ENCODE measurements around the gene NCR2.

NCR2 gene, protein sequence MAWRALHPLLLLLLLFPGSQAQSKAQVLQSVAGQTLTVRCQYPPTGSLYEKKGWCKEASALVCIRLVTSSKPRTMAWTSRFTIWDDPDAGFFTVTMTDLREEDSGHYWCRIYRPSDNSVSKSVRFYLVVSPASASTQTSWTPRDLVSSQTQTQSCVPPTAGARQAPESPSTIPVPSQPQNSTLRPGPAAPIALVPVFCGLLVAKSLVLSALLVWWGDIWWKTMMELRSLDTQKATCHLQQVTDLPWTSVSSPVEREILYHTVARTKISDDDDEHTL

DNA sequence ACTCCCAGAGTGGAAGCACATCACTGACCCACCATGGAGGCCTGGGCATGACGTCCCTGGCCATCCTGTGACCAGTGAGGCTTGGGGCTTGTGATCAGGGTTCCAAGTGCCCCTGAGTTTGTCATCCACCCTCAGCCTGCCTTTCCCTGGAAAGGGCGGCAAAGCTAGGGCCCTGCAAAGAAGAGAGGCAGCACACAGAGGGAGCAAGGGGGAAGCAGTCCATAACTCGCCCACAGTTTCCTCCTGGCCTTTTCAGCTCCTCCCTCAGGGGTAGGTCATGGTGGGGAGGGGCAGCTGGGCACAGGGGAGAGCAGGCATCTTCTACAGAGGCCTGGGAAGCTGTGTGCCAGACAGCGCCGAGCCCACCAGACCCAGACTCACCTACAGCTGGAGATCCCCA, at the start of gene NCR2:
Gene NCR2 (plus strand): TSS at position 313 of the 400 bp plus-strand sequence. CDS start 269 bp downstream, outside the sequence.
- ChIA-PET CTCF (interaction anchor here (0.9 to 6.4 kb wide), 12 partner anchors 9 to 251 kb away, joined by 3 to 123 read pairs (median 6); no protein-coding TSS in a partner anchor), POLR2A (interaction anchor here (1.5 kb wide), 1 partner anchor 263 kb away, joined by 4 read pairs; the partner anchor contains the start of genes NFYA and OARD1)
- TF ChIP-seq, protein P1, sequence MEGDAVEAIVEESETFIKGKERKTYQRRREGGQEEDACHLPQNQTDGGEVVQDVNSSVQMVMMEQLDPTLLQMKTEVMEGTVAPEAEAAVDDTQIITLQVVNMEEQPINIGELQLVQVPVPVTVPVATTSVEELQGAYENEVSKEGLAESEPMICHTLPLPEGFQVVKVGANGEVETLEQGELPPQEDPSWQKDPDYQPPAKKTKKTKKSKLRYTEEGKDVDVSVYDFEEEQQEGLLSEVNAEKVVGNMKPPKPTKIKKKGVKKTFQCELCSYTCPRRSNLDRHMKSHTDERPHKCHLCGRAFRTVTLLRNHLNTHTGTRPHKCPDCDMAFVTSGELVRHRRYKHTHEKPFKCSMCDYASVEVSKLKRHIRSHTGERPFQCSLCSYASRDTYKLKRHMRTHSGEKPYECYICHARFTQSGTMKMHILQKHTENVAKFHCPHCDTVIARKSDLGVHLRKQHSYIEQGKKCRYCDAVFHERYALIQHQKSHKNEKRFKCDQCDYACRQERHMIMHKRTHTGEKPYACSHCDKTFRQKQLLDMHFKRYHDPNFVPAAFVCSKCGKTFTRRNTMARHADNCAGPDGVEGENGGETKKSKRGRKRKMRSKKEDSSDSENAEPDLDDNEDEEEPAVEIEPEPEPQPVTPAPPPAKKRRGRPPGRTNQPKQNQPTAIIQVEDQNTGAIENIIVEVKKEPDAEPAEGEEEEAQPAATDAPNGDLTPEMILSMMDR (IDR thresholded peaks at IDR 0.05; ENCODE audit: control extremely low read depth, extremely low read depth, low read depth, missing control alignments) = no peak
- DNase-seq (ENCODE audit: extremely low spot score) = no peak

DNA sequence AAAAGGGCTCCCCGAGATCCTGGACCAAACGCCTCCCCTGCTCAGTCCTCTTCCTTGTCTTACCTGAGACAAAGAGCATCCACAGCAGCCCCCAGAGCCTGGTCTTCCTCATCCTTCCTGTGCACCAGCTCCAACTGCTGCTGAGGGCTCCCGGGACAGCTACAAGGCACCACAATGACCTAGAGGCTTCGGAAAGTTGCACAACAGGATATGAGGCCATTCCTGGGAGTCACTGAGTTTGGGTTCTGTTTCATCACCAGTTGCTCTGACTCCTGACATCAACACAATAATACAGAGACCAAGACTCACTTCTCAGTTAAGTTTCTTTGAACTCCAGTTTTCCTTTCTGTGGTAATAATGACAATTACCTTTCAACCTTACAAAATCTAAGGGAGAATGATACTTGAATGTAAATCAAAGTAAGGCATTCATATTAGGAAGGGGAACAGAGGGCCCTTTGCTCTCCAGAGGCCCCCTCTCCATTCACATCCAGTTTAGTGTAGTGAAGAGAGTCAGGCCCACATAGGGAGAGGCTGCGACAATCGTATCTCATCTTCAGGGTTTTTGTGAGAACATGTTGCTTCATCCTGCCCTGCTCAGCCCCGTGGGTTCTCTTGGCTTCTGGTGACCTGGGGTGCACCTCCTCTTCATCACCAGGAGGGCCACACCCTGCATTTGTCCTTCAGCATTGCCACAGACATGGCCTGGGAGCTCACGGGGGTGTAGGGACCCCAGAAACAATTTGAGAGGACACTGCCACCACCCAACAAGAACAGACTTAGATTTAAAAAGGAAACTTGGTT, 48.7 kb upstream of the NCR2 start, which contains the start of gene TREM1:
Gene TREM1 (minus strand): TSS at position 139 of the 803 bp plus-strand sequence. CDS start 27 bp downstream, at position 112.
- ChIA-PET CTCF (interaction anchor here (1.2 to 6.1 kb wide), 7 partner anchors 8 to 81 kb away, joined by 3 to 37 read pairs (median 7); no protein-coding TSS in a partner anchor), POLR2A (no interaction called here)
- TF ChIP-seq, protein P1 (IDR thresholded peaks at IDR 0.05; ENCODE audit: control extremely low read depth, extremely low read depth, low read depth, missing control alignments) = no peak
- DNase-seq (ENCODE audit: extremely low spot score) = no peak

DNA sequence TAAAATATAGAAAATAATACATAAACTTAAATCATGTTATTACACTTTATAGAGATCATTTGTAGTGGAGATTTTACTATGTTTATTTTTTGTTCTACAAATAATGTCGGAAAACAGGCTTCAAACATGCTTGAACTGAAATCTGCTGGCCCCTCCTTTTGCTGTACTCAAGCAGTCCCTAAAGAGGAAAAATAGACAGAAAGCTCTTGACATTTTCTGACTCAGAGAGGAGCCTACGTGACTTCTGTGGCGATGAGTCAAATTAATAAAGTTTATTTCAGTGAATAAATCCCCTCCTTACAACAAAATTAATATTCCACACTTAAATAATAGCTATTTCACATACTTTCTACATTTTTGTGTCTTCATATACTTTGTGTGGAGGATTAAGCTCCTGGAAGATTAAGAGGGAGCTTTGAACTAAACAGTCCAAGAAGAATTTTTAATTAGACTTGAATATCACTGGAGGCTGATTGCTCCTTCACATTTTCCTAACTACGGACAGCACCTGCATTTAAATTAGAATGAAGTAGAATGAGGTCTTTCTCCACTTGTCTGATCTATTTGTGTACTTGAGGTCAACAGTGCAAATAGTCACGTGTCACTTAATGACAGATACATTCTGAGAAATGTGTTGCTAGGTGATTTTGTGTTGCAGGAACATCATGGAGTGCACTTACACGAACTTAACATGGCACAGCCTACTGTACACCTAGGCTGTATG, 47.2 kb upstream of the NCR2 start:
- ChIA-PET CTCF (interaction anchor here (0.9 to 6.1 kb wide), 11 partner anchors 8 to 106 kb away, joined by 3 to 37 read pairs (median 3); partner anchors contain the start of gene TREML2), POLR2A (no interaction called here)
- TF ChIP-seq, protein P1 (IDR thresholded peaks at IDR 0.05; ENCODE audit: control extremely low read depth, extremely low read depth, low read depth, missing control alignments) = no peak
- DNase-seq (ENCODE audit: extremely low spot score) = peak; percentile 45

DNA sequence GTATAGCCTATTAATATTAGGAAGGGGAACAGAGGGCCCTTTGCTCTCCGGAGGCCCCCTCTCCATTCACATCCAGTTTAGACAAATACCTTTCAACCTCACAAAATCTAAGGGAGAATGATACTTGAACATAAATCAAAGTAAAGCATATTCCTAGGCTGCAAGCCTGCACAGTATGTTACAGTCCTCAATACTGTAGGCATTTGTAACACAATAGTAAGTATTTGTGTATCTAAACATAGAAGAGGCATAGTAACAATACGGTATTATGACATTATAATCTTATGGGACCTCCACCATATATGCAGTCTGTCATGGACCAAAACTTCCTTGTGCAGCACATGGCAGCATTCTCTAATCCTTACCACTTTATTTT, 46.7 kb upstream of the NCR2 start:
- ChIA-PET CTCF (interaction anchor here (0.6 to 6.1 kb wide), 7 partner anchors 8 to 40 kb away, joined by 3 to 37 read pairs (median 7); no protein-coding TSS in a partner anchor), POLR2A (no interaction called here)
- DNase-seq (ENCODE audit: extremely low spot score) = no peak
- TF ChIP-seq, protein P1 (IDR thresholded peaks at IDR 0.05; ENCODE audit: control extremely low read depth, extremely low read depth, low read depth, missing control alignments) = no peak

DNA sequence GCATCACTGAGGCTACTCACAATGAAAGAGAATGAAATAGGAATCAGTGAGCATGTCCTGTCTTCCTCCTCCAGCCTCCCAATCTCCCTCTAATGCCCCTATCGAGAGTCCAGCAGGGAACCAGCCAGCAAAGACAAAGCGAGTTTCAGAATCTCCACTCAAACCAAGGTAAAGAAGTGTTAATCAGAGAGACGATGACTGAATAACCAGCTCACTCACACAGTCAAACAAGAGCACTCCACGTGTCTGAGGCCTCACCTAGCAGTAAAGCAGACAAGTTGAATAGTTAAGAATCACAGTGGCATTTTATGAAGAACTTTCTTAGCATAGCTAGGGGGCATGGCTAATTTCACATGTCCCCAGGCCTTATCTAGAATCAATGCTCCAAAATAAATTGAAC, 45.6 kb upstream of the NCR2 start:
- no peak for DNase-seq (ENCODE audit: extremely low spot score)
- TF ChIP-seq, protein P1 (IDR thresholded peaks at IDR 0.05; ENCODE audit: control extremely low read depth, extremely low read depth, low read depth, missing control alignments) = no peak
- ChIA-PET CTCF (interaction anchor here (1.0 to 6.1 kb wide), 4 partner anchors 11 to 30 kb away, joined by 3 to 37 read pairs (median 10); no protein-coding TSS in a partner anchor), POLR2A (no interaction called here)

DNA sequence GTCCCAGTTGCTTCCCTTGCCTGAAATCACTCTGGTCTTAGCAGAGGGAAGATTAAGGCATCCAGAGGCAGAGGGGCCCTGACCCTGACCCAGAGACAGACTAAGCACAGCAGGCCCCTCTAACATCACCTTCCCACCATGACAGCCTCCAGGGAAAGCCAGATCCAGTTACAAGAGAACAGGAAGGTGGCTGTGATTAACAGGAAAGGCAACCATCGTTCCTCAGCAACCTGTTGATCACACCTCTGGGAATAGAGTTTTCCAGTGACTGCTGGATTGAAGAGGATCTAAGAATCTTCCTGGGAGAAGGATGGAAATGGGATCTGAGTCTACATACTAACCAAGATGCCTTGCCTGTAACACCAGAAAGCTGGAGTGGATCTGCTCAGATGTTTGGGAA, 43.7 kb upstream of the NCR2 start:
- ChIA-PET CTCF (no interaction called here), POLR2A (no interaction called here)
- TF ChIP-seq, protein P1 (IDR thresholded peaks at IDR 0.05; ENCODE audit: control extremely low read depth, extremely low read depth, low read depth, missing control alignments) = no peak
- DNase-seq (ENCODE audit: extremely low spot score) = no peak
